Body of pancreas (tissue), 4 donors: ENCODE measurements around the gene RIMBP2. TPM values are rescaled to one million over a fixed set of nuclear protein-coding genes. Genes with fewer than 3 reads are reported as not detected.

Experiments used
- ATAC-seq: fragments of 150-250 bp; one replicate; pipeline ENCODE4 v1.9.1; 2016
- DNase-seq, 4 donors: peaks; one replicate each; pipeline ENCODE4 v3.0.0-alpha.2; 2019
- H3K27ac ChIP-seq, 4 donors: fragments of 200-600 bp; sonication (generic); 1 replicate in 3 of 4; 2 replicates in 1 of 4; pipeline versions ENCODE4 v1.5.1 to v1.6.1; 2016 to 2019; ENCODE audit warnings: mild to moderate bottlenecking in 1 of 4, mixed read lengths in 1 of 4, moderate library complexity in 1 of 4
- H3K27me3 ChIP-seq, 2 donors: fragments of 200-600 bp; sonication (generic); one replicate each; pipeline ENCODE4 v1.6.0; 2016; ENCODE audit warnings: mild to moderate bottlenecking in 1 of 2
- H3K36me3 ChIP-seq, 2 donors: fragments of 200-600 bp; sonication (generic); replicated peaks in 1 of 2; 2 replicates each; pipeline ENCODE4 v1.5.1; 2016; ENCODE audit warnings: low read depth in 2 of 2; ENCODE audit not compliant: insufficient read depth in 1 of 2
- H3K4me1 ChIP-seq: fragments of 200-600 bp; sonication (generic); one replicate; pipeline ENCODE4 v1.6.0; 2016
- H3K4me3 ChIP-seq, 2 donors: fragments of 200-600 bp; sonication (generic); 1 replicate in 1 of 2; 2 replicates in 1 of 2; pipeline ENCODE4 v1.5.1; 2016 to 2019
- H3K9me3 ChIP-seq, 3 donors: fragments of 200-600 bp; sonication (generic); 1 replicate in 2 of 3; 2 replicates in 1 of 3; pipeline ENCODE4 v1.5.1; 2016
- POLR2A ChIP-seq, 3 donors: fragments of 450-650 bp; IDR thresholded peaks; one replicate each; pipeline ENCODE4 v1.6.1; 2016; ENCODE audit warnings: antibody characterized with exemption in 3 of 3, mild to moderate bottlenecking in 2 of 3
- WGBS, 2 donors: methylation state at CpG; one replicate each; pipeline ENCODE4 v1.1.5; 2017; 5-methylcytosine and 5-hydroxymethylcytosine counted together
- intact Hi-C: fragments of 100-400 bp; cut with DNase I; formaldehyde crosslinking; loops from one replicate; pipeline ENCODE4 v1.15.1; 2023
- total RNA-seq, 2 donors: library from RNA; depleted of rRNA; stranded (reverse); fragments of >200 nt; gene quantifications; one replicate each; pipeline ENCODE4 v1.1.0, GENCODE V29; 2016
- TF ChIP-seq, protein P1 (sequence below), 7 experiments: fragments of 450-650 bp in 4 of 7; fragments of 200-600 bp in 3 of 7; sonication (generic) in 3 of 7; IDR thresholded peaks; one replicate each; pipeline ENCODE4 v1.5.1; 2016 to 2019; ENCODE audit warnings: antibody characterized with exemption in 7 of 7

Gene RIMBP2
- total RNA-seq, 2 donors from 2014 or later: 7.3 to 27.4 TPM

DNA sequence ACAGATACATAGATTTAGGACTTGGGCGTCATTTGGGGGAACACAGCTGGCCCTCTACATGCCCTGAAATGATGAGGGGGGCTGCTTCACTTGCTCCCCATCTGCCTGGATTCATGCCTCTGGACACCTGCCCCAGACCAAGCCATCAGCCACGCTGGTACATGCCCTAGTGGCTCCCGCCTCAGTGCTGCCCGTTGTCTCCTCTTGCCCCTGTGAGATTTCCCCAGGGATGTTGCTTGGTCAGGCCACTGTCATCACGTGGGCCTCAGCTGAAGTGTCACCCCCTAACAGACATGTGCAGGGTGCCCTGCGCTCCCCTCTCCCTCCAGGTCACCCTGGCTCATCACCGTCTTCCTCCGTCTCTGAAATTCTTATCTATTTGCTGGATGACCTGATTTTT lies 220.9 kb downstream of the RIMBP2 start:
- Histone ChIP-seq H3K27ac (no peak overlapping the region), H3K4me3 (no peak overlapping the region), H3K27me3 (no peaks in the 10 kb centered on the region), H3K36me3 (no peaks in the 10 kb centered on the region), H3K4me1 (no peaks in the 10 kb centered on the region), H3K9me3 (no peaks in the 10 kb centered on the region)
- DNase-seq (no peak), ATAC-seq (no peak)
- intact Hi-C loops: no loop called here
- TF ChIP-seq POLR2A (IDR thresholded peaks at IDR 0.05): no peak
- TF ChIP-seq, protein P1, sequence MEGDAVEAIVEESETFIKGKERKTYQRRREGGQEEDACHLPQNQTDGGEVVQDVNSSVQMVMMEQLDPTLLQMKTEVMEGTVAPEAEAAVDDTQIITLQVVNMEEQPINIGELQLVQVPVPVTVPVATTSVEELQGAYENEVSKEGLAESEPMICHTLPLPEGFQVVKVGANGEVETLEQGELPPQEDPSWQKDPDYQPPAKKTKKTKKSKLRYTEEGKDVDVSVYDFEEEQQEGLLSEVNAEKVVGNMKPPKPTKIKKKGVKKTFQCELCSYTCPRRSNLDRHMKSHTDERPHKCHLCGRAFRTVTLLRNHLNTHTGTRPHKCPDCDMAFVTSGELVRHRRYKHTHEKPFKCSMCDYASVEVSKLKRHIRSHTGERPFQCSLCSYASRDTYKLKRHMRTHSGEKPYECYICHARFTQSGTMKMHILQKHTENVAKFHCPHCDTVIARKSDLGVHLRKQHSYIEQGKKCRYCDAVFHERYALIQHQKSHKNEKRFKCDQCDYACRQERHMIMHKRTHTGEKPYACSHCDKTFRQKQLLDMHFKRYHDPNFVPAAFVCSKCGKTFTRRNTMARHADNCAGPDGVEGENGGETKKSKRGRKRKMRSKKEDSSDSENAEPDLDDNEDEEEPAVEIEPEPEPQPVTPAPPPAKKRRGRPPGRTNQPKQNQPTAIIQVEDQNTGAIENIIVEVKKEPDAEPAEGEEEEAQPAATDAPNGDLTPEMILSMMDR (IDR thresholded peaks at IDR 0.05): no peak
- 69 to 74% methylated on average over 8 of the region's 8 CpGs for WGBS, 2 donors

DNA sequence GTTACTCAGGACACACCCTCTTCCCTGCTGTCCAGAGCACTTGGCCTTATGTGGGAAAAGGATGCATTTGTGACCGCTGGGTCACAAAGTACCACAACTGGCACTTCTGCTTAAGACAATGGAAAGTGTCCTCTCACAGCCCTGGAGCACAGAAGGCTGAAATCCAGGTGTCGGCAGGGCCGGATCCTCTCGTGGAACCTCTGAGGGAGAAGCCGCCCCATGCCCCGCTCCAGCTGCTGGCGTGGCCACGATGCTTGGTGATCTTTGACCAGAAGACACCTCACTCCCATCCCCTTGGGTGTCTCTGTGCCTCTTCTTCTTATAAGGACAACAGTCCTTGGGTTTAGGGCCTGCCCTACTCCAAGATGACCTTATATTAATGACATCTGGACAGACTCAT lies 221.4 kb downstream of the RIMBP2 start:
- TF ChIP-seq, protein P1 (IDR thresholded peaks at IDR 0.05): no peak
- no peak for TF ChIP-seq POLR2A (IDR thresholded peaks at IDR 0.05)
- intact Hi-C loops: no loop called here
- Histone ChIP-seq H3K9me3 (no peaks in the 10 kb centered on the region), H3K36me3 (no peaks in the 10 kb centered on the region), H3K4me3 (no peak overlapping the region), H3K27ac (no peak overlapping the region), H3K4me1 (no peaks in the 10 kb centered on the region), H3K27me3 (no peaks in the 10 kb centered on the region)
- ATAC-seq (no peak), DNase-seq (no peak)
- WGBS, 2 donors: 78 to 89% methylated on average over 7 to 8 of the region's 8 CpGs

DNA sequence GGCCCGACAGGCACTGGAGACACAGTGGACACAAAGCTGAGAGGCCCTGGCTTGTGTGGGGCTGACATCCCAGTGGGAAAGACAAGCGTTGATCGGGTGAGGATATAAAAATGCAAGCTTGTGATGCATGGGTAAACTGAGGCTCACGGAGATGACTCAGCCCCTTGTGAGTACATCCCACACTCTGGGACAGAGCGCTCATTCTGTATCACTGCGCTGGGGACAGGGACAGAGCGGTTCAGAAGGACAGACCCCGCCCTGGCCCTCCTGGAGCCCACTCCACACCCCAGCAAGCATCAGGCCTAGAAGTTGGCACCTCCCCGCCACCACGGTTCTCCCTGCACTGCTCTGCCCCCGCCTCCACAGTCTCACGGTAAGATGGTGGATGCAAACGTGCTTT lies 222.1 kb downstream of the RIMBP2 start:
- no peaks in the 10 kb centered on the region for H3K4me1 ChIP-seq
- no peak for DNase-seq
- no peaks in the 10 kb centered on the region for H3K27me3 ChIP-seq
- no peak overlapping the region for H3K27ac ChIP-seq
- no peak for TF ChIP-seq POLR2A (IDR thresholded peaks at IDR 0.05)
- TF ChIP-seq, protein P1 (IDR thresholded peaks at IDR 0.05): no peak
- intact Hi-C loops: no loop called here
- 67 to 74% methylated on average over 13 of the region's 13 CpGs for WGBS, 2 donors
- no peak for ATAC-seq
- no peak overlapping the region for H3K4me3 ChIP-seq
- H3K36me3 ChIP-seq: no peaks in the 10 kb centered on the region
- H3K9me3 ChIP-seq: no peaks in the 10 kb centered on the region

DNA sequence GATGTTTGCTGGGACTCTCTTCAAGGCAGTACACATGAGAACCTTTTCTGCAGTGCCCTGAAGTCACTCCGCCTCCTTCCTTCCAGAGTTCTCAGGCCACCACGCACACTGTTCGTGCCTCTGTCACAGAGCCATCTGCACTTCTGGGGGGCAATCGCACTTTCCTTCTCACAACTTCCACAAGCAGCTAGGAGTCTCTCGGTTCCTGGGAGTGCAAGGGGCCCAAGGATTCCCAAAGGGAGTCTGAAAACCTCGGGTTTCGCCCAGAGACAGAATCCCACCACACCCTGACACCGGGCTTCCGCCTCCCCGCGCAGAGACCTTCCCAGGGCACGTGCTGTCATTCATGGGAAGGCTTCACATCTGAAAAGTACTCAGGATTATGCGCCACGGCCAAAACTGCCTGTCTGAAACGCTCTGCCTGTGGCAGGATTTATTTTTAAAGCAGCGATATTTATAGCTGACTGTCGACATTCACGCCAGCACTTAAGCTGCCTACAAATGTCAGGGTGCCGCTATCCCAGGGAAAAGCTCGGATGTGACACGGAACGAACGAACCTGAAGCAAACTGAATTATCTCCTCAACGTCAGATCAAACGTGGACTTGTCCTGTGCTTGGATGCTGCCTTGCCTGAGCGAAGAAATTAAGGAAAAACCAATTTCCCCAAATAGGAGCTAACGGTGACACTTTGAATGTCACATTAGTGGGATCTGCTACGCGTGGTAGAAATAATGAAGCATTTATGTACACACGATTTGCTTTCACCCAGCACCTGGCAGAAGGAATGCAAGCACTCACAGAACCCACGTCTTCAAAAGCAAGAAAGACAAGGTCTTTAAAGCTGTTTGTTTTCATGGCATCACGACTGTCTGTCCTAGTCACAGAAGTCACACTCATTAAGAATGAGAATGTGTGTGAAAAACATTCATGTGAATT lies 224.4 kb downstream of the RIMBP2 start:
- Histone ChIP-seq H3K27me3 (no peaks in the 10 kb centered on the region), H3K4me3 (no peak overlapping the region), H3K9me3 (no peaks in the 10 kb centered on the region), H3K36me3 (no peaks in the 10 kb centered on the region), H3K27ac (no peak overlapping the region), H3K4me1 (no peaks in the 10 kb centered on the region)
- ATAC-seq: no peak
- DNase-seq: no peak
- TF ChIP-seq POLR2A (IDR thresholded peaks at IDR 0.05): no peak
- TF ChIP-seq, protein P1 (IDR thresholded peaks at IDR 0.05): no peak
- intact Hi-C loops: no loop called here
- WGBS, 2 donors: 46 to 48% methylated on average over 27 to 32 of the region's 32 CpGs

DNA sequence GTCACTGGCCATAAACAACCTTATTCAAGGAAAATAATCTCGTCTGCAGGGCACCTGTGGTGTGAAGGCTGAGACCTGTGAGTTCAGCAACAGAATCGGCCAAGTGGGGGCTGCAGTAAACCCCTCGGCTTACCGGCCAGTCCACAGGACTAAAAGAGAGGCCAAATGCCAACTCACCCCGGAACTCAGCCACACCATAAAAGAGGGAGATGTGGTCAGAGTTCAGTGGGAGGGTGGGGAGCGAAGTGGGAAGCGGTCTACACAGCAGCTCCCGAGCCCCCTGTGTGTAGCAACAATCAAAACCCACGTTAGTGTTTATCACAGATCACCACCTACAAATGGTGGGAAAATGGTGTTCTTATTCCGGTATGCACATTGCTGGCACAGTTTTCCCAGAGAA lies 225.4 kb downstream of the RIMBP2 start:
- TF ChIP-seq, protein P1 (IDR thresholded peaks at IDR 0.05): no peak
- TF ChIP-seq POLR2A (IDR thresholded peaks at IDR 0.05): no peak
- no peak overlapping the region for H3K4me3 ChIP-seq
- no peaks in the 10 kb centered on the region for H3K4me1 ChIP-seq
- H3K36me3 ChIP-seq: no peaks in the 10 kb centered on the region
- DNase-seq (no peak), ATAC-seq (no peak)
- H3K9me3 ChIP-seq: no peaks in the 10 kb centered on the region
- no peak overlapping the region for H3K27ac ChIP-seq
- no peaks in the 10 kb centered on the region for H3K27me3 ChIP-seq
- 56 to 58% methylated on average over 10 of the region's 10 CpGs for WGBS, 2 donors
- intact Hi-C loops: no loop called here
